HFFc6 (cell line): ENCODE data around the gene JADE2. TPM values are rescaled to one million over a fixed set of nuclear protein-coding genes. Genes with fewer than 3 reads are reported as not detected.

Experiments used
- DNase-seq: peaks from one replicate; pipeline ENCODE4 v3.0.0-alpha.2; 2018
- H3K27ac Mint-ChIP-seq: 2 replicates; pipeline ENCODE4 v1.8.0; 2020; ENCODE audit warnings: mild to moderate bottlenecking, mixed read lengths
- H3K27me3 Mint-ChIP-seq: 2 replicates; pipeline ENCODE4 v1.8.0; 2021; ENCODE audit warnings: mild to moderate bottlenecking, moderate library complexity, mixed read lengths; ENCODE audit not compliant: insufficient read depth
- H3K36me3 Mint-ChIP-seq: 2 replicates; pipeline ENCODE4 v1.8.0; 2021; ENCODE audit warnings: low read depth, mixed read lengths
- H3K4me1 Mint-ChIP-seq: 2 replicates; pipeline ENCODE4 v1.8.0; 2020; ENCODE audit warnings: low read depth, mixed read lengths
- H3K4me3 Mint-ChIP-seq: 2 replicates; pipeline ENCODE4 v1.8.0; 2020; ENCODE audit warnings: mild to moderate bottlenecking, moderate library complexity, mixed read lengths
- H3K9me3 Mint-ChIP-seq: 2 replicates; pipeline ENCODE4 v1.8.0; 2020; ENCODE audit warnings: mild to moderate bottlenecking, mixed read lengths
- CTCF ChIP-seq: fragments of 200-600 bp; sonication (generic); IDR thresholded peaks from 2 replicates; pipeline ENCODE4 v1.5.0; 2021; ENCODE audit warnings: antibody characterized with exemption, mild to moderate bottlenecking
- total RNA-seq, 6 experiments: library from RNA; stranded (reverse); fragmentation: NEBNext Ultra II Directional; extraction: Animal tissue kit (Norgen Biotek cat#: 25700); gene quantifications; 2 replicates in 1 of 6; 3 replicates in 5 of 6; pipeline ENCODE4 v1.2.3, GENCODE V29; 2021

JADE2 gene
- total RNA-seq, 6 experiments from 2014 or later: 32.8 to 41.0 (median 39.6) TPM

GRCh38 chr5:134536876-134537275, 11.4 kb downstream of the JADE2 start:
- no peak overlapping the region for H3K4me3 Mint-ChIP-seq
- TF ChIP-seq CTCF: no peak
- DNase-seq: no peak
- H3K9me3 Mint-ChIP-seq: no peaks in the 10 kb centered on the region
- H3K4me1 Mint-ChIP-seq: peaks cover 11% of the 10 kb centered on the region
- H3K27me3 Mint-ChIP-seq: no peaks in the 10 kb centered on the region; the same call in 1 of the 2 replicates
- peaks cover 14% of the 10 kb centered on the region for H3K36me3 Mint-ChIP-seq
- H3K27ac Mint-ChIP-seq: no peak overlapping the region

GRCh38 chr5:134537297-134537696, 11.8 kb downstream of the JADE2 start:
- Mint-ChIP-seq H3K27me3 (no peaks in the 10 kb centered on the region; the same call in 1 of the 2 replicates), H3K9me3 (no peaks in the 10 kb centered on the region), H3K36me3 (peaks cover 14% of the 10 kb centered on the region), H3K27ac (no peak overlapping the region), H3K4me3 (no peak overlapping the region), H3K4me1 (peaks cover 7% of the 10 kb centered on the region)
- no peak for TF ChIP-seq CTCF
- no peak for DNase-seq

GRCh38 chr5:134538296-134538695, 12.8 kb downstream of the JADE2 start:
- Mint-ChIP-seq H3K4me1 (peaks cover under 1% of the 10 kb centered on the region; the same call in 1 of the 2 replicates), H3K9me3 (no peaks in the 10 kb centered on the region), H3K36me3 (peaks cover 14% of the 10 kb centered on the region), H3K27ac (no peak overlapping the region), H3K4me3 (no peak overlapping the region), H3K27me3 (no peaks in the 10 kb centered on the region; the same call in 1 of the 2 replicates)
- TF ChIP-seq CTCF: no peak
- DNase-seq: no peak

GRCh38 chr5:134539732-134540131, 14.3 kb downstream of the JADE2 start:
- no peaks in the 10 kb centered on the region for H3K9me3 Mint-ChIP-seq
- no peaks in the 10 kb centered on the region; the same call in none of the 2 replicates for H3K27me3 Mint-ChIP-seq
- H3K36me3 Mint-ChIP-seq: peaks cover 14% of the 10 kb centered on the region
- DNase-seq: no peak
- no peak overlapping the region for H3K27ac Mint-ChIP-seq
- TF ChIP-seq CTCF: no peak
- no peaks in the 10 kb centered on the region for H3K4me1 Mint-ChIP-seq
- no peak overlapping the region for H3K4me3 Mint-ChIP-seq

- no peak for TF ChIP-seq CTCF
- Mint-ChIP-seq H3K27me3 (no peaks in the 10 kb centered on the region; the same call in none of the 2 replicates), H3K9me3 (no peaks in the 10 kb centered on the region), H3K27ac (no peak overlapping the region), H3K4me1 (no peaks in the 10 kb centered on the region), H3K36me3 (peaks cover 14% of the 10 kb centered on the region), H3K4me3 (no peak overlapping the region)
- no peak for DNase-seq
These were observed 15.6 kb downstream of the JADE2 start for GRCh38 chr5:134540747-134541733.
